Activated naive CD8-positive, alpha-beta T cell treated with anti-CD3 and anti-CD28 coated beads, Interleukin-2, amount 50 U/mL, for 24 hours (primary cell): Measurements from ENCODE around the gene CDH23.

Experiments used
- ATAC-seq: fragments of 150-1000 bp; cut with Tn5 transposase; one replicate; pipeline ENCODE4 v1.10.0; 2021
- DNase-seq: peaks from one replicate; pipeline ENCODE4 v3.0.0; 2021
- H3K27ac Mint-ChIP-seq: one replicate; pipeline ENCODE4 v1.8.0; 2021; ENCODE audit warnings: mild to moderate bottlenecking, mixed read lengths
- H3K27me3 Mint-ChIP-seq: one replicate; pipeline ENCODE4 v1.8.0; 2021; ENCODE audit warnings: mixed read lengths
- H3K36me3 Mint-ChIP-seq: one replicate; pipeline ENCODE4 v1.8.0; 2021; ENCODE audit warnings: low read depth, mixed read lengths
- H3K4me1 Mint-ChIP-seq: one replicate; pipeline ENCODE4 v1.8.0; 2021; ENCODE audit warnings: mixed read lengths
- H3K4me3 Mint-ChIP-seq: one replicate; pipeline ENCODE4 v1.8.0; 2021; ENCODE audit warnings: mild to moderate bottlenecking, moderate library complexity, mixed read lengths
- H3K9me3 Mint-ChIP-seq: one replicate; pipeline ENCODE4 v1.8.0; 2021; ENCODE audit warnings: mixed read lengths

The CDH23 gene

DNA sequence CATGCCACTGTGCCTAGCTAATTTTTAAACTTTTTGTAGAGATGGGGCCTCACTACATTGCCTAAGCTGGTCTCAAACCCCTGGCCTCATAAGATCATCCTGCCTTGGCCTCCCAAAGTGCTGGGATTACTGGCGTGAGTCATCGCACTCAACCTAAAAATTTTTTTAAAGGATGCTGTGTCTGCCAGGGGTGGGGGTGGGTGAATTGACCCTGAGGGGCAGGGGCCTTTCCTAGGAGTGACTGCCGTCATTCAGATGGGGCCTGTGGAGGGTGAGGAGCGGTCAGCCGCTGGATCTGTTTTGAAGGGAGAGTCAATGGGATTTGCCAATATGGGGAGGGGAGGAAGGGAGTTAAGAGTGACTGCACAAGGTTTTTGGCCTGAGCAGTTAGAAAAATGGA is 233.4 kb downstream of the CDH23 start:
- Mint-ChIP-seq H3K27me3 (peaks cover 7% of the 10 kb centered on the region), H3K27ac (no peak overlapping the region), H3K4me1 (no peaks in the 10 kb centered on the region), H3K4me3 (no peak overlapping the region), H3K36me3 (no peaks in the 10 kb centered on the region), H3K9me3 (no peaks in the 10 kb centered on the region)
- no peak for ATAC-seq
- no peak for DNase-seq

DNA sequence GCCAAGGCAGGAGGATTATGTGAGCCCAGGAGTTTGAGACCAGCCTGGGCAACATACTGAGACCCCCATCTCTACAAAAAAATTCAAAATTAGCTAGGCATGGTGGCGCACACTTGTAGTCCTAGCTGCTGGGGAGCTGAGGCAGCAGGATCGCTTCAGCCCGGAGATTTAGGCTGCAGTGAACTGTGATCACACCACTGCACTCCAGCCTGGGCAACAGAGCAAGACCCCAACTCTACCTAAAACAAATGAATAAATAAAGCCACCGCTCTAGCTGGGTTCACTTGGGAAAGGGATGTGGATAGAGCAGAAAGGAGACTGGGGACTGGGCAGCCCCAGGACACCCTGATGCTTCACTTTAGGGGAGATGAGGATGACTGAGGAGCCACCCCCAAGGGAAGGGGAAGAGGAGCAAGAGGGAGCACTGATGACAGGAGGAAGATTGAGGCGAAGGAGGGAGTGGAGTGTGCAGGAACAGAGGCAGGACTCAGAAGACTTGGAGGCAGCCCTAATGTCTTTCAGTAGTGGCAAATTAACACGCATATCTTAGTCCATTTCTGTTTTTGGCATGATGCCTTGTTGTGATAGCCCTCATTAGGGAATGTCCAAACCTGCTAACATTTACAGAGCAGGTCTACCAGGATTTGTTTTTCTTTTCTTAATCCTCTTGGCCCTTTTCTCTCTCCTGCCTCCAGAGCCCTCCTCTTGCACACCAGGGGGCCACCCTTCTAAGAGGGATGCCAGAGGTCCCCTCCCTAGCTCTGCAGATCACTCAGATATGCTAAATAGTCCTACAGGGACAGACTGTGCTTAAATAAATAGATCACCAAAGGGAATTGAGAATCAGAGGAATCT is 234.5 kb downstream of the CDH23 start:
- H3K27me3 Mint-ChIP-seq = peaks cover 7% of the 10 kb centered on the region
- H3K4me1 Mint-ChIP-seq = no peaks in the 10 kb centered on the region
- no peak overlapping the region for H3K4me3 Mint-ChIP-seq
- H3K27ac Mint-ChIP-seq = no peak overlapping the region
- no peak for DNase-seq
- no peaks in the 10 kb centered on the region for H3K36me3 Mint-ChIP-seq
- no peak for ATAC-seq
- H3K9me3 Mint-ChIP-seq = no peaks in the 10 kb centered on the region

DNA sequence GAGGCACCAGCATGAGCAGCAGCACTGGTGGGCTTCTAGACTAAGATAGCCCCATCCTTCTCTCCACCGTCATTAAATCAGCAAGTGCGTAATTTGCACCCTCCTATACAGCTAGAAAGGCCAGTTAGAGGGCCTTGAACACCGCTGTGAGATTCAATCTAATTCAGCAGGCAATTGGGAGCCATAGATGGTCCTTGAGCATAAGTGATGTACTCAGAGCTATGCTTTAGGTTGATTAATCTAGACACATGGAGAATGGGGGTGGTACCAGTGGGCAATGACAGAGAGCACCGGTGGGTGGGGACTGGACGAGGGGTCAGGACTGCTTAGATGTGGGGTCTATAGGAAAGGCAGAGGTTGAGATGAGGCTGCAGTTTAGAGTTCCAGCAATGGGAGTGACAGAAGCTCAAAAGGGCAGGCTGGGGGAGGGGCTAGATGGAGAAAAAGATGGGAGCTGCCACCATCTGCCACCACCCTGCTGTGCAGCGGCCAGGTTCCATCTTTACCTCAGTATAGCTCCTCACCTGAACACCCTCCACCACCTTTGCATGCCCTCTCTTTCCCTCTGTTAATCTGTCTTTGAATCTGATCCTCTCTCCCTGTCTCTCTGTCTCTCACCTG is 235.6 kb downstream of the CDH23 start:
- Mint-ChIP-seq H3K4me3 (no peak overlapping the region), H3K36me3 (no peaks in the 10 kb centered on the region), H3K9me3 (no peaks in the 10 kb centered on the region), H3K4me1 (no peaks in the 10 kb centered on the region), H3K27me3 (peaks cover 7% of the 10 kb centered on the region), H3K27ac (no peak overlapping the region)
- ATAC-seq (no peak), DNase-seq (no peak)

GRCh38 chr10:71632896-71633600 is 236.3 kb downstream of the CDH23 start:
- Mint-ChIP-seq H3K4me1 (peaks cover 3% of the 10 kb centered on the region), H3K27ac (no peak overlapping the region), H3K9me3 (no peaks in the 10 kb centered on the region), H3K36me3 (no peaks in the 10 kb centered on the region), H3K4me3 (no peak overlapping the region), H3K27me3 (peaks cover 7% of the 10 kb centered on the region)
- ATAC-seq (no peak), DNase-seq (no peak)

DNA sequence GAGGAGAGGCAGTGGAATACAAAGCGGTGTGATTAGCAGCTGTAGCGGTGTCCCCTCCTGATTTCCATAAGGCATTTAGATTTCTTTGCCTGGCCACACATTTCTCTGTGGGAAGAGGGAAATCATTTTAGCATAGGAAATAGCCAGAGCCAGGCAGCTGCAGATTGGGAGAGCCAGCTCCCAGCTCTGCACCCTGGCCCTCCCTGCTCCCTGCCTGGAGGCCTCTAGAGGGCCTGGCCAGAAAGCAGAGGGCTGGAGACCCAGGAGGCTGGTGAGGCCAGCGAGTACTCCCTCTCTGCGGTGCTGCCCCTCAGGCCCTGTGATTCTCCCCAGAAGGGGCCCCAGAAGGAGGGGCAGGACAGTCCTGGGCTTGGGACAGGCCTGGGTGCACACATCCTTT is 237.2 kb downstream of the CDH23 start:
- DNase-seq (no peak), ATAC-seq (no peak)
- Mint-ChIP-seq H3K9me3 (no peaks in the 10 kb centered on the region), H3K36me3 (no peaks in the 10 kb centered on the region), H3K27ac (no peak overlapping the region), H3K27me3 (peaks cover 7% of the 10 kb centered on the region), H3K4me1 (peaks cover 4% of the 10 kb centered on the region), H3K4me3 (no peak overlapping the region)

DNA sequence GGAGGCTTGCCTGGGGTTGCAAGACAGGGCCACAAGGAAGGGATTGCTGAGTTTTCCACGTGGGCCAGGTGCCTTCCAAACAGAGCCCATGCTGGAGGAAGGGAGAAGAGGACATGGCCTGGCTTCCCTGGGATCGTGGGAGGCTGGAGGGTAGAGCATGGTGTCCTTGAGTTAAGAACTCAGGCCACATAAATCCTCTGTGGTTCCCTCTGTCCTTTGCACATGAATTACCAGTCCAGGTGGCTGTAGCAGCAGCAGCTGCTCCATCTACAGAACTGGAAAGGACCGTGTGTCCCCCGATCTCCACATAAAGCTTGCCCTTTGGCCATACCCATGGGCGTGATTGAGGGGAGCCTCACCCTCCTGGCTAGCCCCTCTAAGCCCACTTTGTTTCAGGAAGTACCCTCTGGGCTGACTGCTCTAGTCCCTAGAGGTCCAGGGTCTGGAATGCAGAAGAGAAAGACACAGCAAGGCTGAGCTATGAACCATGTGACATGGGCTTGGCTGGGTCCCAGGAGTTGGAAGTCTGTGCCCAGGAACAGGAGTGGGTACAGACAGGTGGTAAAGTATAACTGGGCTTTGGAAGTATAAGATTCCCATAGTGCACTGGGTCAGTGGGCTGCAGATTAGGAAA is 237.9 kb downstream of the CDH23 start:
- peaks cover 7% of the 10 kb centered on the region for H3K27me3 Mint-ChIP-seq
- peaks cover 4% of the 10 kb centered on the region for H3K4me1 Mint-ChIP-seq
- H3K4me3 Mint-ChIP-seq = no peak overlapping the region
- H3K9me3 Mint-ChIP-seq = no peaks in the 10 kb centered on the region
- DNase-seq = no peak
- no peak for ATAC-seq
- no peak overlapping the region for H3K27ac Mint-ChIP-seq
- H3K36me3 Mint-ChIP-seq = no peaks in the 10 kb centered on the region

DNA sequence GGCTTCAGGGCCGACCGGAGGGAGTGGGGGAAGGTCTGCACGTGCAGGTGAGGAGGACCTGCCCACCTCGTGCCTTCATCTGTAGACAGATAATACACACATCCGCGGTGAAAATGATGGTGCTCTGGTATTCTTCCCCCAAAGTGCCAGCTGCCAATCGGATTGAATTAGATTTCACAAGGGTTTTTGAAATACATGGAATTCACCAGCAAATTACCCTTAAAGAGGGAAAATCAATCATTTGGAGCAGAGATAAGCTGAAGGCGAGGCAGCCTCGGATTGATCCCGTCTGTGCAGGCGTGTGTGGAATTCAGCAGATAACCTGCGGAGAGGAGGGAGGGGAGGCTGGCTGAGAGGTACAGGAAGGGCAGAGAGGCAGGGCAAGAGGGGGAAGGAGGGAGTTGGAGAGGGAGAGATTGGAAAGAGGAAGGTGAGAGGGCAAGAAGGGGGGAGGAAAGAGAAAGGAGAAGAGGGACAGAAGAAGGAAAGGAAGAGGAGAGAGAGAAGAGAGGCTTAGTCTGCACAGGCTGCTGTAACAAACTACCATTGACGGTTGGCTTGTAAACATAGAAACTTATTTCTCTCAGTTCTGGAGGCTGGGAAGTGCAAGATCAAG is 238.6 kb downstream of the CDH23 start:
- no peak overlapping the region for H3K4me3 Mint-ChIP-seq
- H3K27me3 Mint-ChIP-seq = peaks cover 7% of the 10 kb centered on the region
- peaks cover 4% of the 10 kb centered on the region for H3K4me1 Mint-ChIP-seq
- no peaks in the 10 kb centered on the region for H3K36me3 Mint-ChIP-seq
- no peak for ATAC-seq
- H3K27ac Mint-ChIP-seq = no peak overlapping the region
- H3K9me3 Mint-ChIP-seq = no peaks in the 10 kb centered on the region
- no peak for DNase-seq

GRCh38 chr10:71635867-71636266 is 239.1 kb downstream of the CDH23 start:
- DNase-seq (no peak), ATAC-seq (no peak)
- Mint-ChIP-seq H3K9me3 (no peaks in the 10 kb centered on the region), H3K36me3 (no peaks in the 10 kb centered on the region), H3K27me3 (peaks cover 7% of the 10 kb centered on the region), H3K4me1 (peaks cover 4% of the 10 kb centered on the region), H3K27ac (no peak overlapping the region), H3K4me3 (no peak overlapping the region)

DNA sequence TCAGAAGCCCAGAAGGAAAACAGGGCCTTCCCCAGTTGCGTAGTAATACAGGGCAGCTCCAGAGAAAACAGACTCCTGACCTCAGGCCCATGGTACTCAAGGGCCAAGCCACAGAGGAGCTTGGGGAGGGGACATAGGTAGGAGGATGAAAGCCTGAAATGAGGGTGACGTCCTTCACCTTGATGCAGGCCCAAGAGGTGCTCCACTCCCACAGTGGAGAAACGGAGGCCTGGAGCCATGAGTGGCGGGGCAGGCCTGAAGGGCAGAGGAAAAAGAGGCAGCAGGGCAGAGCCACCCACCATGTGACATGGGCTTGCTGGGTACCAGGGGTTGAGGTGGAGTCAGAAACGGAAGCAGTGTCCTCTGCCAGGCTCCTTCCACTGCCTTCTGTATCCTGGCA is 239.9 kb downstream of the CDH23 start:
- Mint-ChIP-seq H3K9me3 (no peaks in the 10 kb centered on the region), H3K27me3 (peaks cover 5% of the 10 kb centered on the region), H3K36me3 (no peaks in the 10 kb centered on the region), H3K27ac (no peak overlapping the region), H3K4me3 (no peak overlapping the region), H3K4me1 (peaks cover 4% of the 10 kb centered on the region)
- no peak for ATAC-seq
- DNase-seq = no peak

GRCh38 chr10:71637305-71637704 is 240.6 kb downstream of the CDH23 start:
- Mint-ChIP-seq H3K27ac (no peak overlapping the region), H3K36me3 (no peaks in the 10 kb centered on the region)
- no peak for ATAC-seq

GRCh38 chr10:71638064-71638821 is 241.5 kb downstream of the CDH23 start:
- H3K9me3 Mint-ChIP-seq = no peaks in the 10 kb centered on the region
- H3K36me3 Mint-ChIP-seq = no peaks in the 10 kb centered on the region
- no peak overlapping the region for H3K4me3 Mint-ChIP-seq
- H3K27ac Mint-ChIP-seq = no peak overlapping the region
- peaks cover 4% of the 10 kb centered on the region for H3K4me1 Mint-ChIP-seq
- no peak for ATAC-seq
- DNase-seq = no peak
- no peaks in the 10 kb centered on the region for H3K27me3 Mint-ChIP-seq

More at GRCh38 chr10:71637305-71637704, 240.6 kb downstream of the CDH23 start:
- H3K9me3 Mint-ChIP-seq = no peaks in the 10 kb centered on the region
- peaks cover 4% of the 10 kb centered on the region for H3K27me3 Mint-ChIP-seq
- H3K4me1 Mint-ChIP-seq = peaks cover 4% of the 10 kb centered on the region
- no peak overlapping the region for H3K4me3 Mint-ChIP-seq
- DNase-seq = no peak

DNA sequence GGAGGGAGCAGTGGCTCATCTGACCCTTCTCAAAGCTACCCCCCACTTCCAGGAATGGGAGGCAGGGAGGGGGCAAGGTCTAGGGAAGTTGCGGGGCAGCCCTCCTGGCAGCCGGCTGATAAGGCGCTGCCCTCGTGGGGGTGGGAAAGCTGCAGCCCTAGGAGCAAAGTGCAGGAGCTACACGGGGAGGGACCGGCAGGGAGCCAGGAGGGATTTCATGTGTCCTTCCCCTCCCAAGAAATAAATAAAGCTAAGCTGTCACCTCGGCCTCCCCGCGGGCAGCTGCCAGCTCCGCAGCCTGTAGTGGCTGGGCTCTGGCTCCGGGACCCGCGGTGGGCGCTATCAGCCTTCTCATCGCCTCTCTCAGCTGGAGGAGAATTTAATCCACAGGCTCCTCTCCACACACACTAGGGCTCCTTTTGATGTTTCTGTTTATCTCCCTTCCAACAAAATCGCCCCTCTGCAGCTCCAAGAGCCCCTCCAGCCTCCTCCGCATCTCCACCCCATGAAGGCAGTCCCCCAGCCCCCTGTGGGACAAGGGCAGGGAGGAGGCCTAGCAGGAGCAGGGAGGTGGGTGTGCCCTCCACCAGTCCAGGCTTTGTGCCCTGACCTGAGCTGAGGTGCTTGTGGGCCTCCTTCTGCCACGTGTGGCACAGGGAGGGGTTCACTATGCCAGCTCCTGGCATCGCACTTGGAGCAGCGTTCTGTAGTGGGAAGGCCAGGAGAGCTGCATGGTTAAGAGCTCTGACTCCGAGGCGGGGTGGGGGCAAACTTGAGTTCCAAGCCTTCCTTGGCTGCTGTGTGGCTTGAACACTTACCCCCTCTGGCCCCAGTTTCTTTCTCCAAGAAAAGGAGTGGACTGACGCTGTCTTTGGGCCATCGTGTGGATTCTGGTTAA is 242.4 kb downstream of the CDH23 start:
- ATAC-seq = no peak
- no peaks in the 10 kb centered on the region for H3K36me3 Mint-ChIP-seq
- H3K27me3 Mint-ChIP-seq = no peaks in the 10 kb centered on the region
- H3K4me1 Mint-ChIP-seq = peaks cover 11% of the 10 kb centered on the region
- H3K27ac Mint-ChIP-seq = no peak overlapping the region
- no peak overlapping the region for H3K4me3 Mint-ChIP-seq
- H3K9me3 Mint-ChIP-seq = no peaks in the 10 kb centered on the region
- DNase-seq = no peak

DNA sequence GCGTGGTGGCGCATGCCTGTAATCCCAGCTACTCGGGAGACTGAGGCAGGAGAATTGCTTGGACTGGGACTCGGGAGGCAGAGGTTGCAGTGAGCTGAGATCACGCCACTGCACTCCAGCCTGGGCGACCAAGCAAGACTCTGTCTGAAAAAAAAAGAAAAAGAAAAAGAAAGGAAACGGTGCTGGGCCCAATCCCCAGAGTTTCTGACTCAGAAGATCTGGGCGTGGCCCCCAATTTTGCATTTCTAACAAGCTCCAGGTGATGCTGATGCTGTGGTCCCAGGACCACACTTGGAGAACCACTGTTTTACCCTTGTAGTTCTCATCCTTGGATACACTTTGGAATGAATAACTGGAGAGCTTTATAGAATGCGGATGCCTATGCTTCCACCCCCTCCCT is 243.9 kb downstream of the CDH23 start:
- Mint-ChIP-seq H3K4me1 (peaks cover 19% of the 10 kb centered on the region), H3K27me3 (no peaks in the 10 kb centered on the region), H3K9me3 (no peaks in the 10 kb centered on the region), H3K4me3 (no peak overlapping the region), H3K27ac (no peak overlapping the region), H3K36me3 (no peaks in the 10 kb centered on the region)
- DNase-seq (no peak), ATAC-seq (no peak)
